ENCODE data around the gene SERTAD2.

Gene SERTAD2

DNA sequence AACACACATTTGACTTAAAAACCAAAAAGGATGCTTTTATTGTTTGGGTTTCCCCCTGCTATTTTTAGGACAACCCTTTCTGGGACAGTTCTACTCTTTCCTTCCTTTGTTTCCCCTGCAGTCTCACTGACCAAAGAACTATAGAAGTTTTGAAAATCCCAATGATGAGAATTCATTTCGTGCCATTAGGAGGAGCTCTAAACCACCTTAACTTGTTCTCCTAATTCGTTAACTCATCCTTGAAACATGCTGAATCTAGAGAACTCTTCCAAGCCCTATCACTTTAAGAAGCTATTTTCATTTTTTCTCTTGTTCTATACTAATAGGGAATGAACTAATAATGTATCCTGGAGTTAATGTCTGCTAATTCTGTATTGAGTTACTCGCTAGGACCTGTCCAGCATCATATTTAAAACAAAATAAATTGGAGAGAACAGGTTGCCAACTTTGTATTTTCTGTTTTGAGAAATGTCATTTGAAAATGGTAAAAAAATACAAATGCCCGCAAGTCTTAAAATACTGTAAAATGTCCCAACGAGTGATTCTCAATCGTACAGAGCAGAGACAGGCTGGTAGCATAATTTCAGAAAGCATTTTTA, 66.7 kb downstream of the SERTAD2 start:
- peaks cover 14% of the 10 kb centered on the region; the same call in 1 of the 2 replicates for H4K20me1 ChIP-seq (ENCODE audit: insufficient read depth, low read length)
- no peaks in the 10 kb centered on the region for H3K9me3 ChIP-seq (ENCODE audit: insufficient read depth, low read length)
- no peak overlapping the region for H3K9ac ChIP-seq (ENCODE audit: low read length)
- peaks cover 33% of the 10 kb centered on the region for H3K36me3 ChIP-seq (replicated peaks; ENCODE audit: low read depth, low read length)
- H2AFZ ChIP-seq (ENCODE audit: low read depth, low read length): no peak overlapping the region
- TF ChIP-seq EZH2phosphoT487 (IDR thresholded peaks at IDR 0.05; ENCODE audit: low read depth) (no peak), CTCF (IDR thresholded peaks at IDR 0.05; ENCODE audit: low read depth, low read length) (peak; percentile 83)
- peak overlapping the region; percentile 34 for H3K4me2 ChIP-seq (ENCODE audit: low read length)
- peak overlapping the region; percentile 19; the same call in 1 of the 2 replicates for H3K27ac ChIP-seq (ENCODE audit: low read length)
- H3K79me2 ChIP-seq (ENCODE audit: low read length): 0 out of 2 replicates have a peak, but pooled peaks cover 4% of the 10 kb centered on the region
- H3K4me1 ChIP-seq (ENCODE audit: low read length): peaks cover 38% of the 10 kb centered on the region
- no peak overlapping the region for H3K4me3 ChIP-seq (ENCODE audit: low read length)
- H3K27me3 ChIP-seq (ENCODE audit: low read depth, low read length): no peaks in the 10 kb centered on the region

- H3K4me1 ChIP-seq (ENCODE audit: low read length): peaks cover 43% of the 10 kb centered on the region
- H3K36me3 ChIP-seq (replicated peaks; ENCODE audit: low read depth, low read length): peaks cover 30% of the 10 kb centered on the region
- H3K4me2 ChIP-seq (ENCODE audit: low read length): no peak overlapping the region
- peaks cover 14% of the 10 kb centered on the region; the same call in 1 of the 2 replicates for H4K20me1 ChIP-seq (ENCODE audit: insufficient read depth, low read length)
- H3K9me3 ChIP-seq (ENCODE audit: insufficient read depth, low read length): no peaks in the 10 kb centered on the region
- H3K27me3 ChIP-seq (ENCODE audit: low read depth, low read length): no peaks in the 10 kb centered on the region
- H3K27ac ChIP-seq (ENCODE audit: low read length): no peak overlapping the region
- no peak overlapping the region for H3K4me3 ChIP-seq (ENCODE audit: low read length)
- no peak overlapping the region for H3K9ac ChIP-seq (ENCODE audit: low read length)
- no peak overlapping the region for H2AFZ ChIP-seq (ENCODE audit: low read depth, low read length)
- no peak for TF ChIP-seq EZH2phosphoT487 (IDR thresholded peaks at IDR 0.05; ENCODE audit: low read depth)
- TF ChIP-seq CTCF (IDR thresholded peaks at IDR 0.05; ENCODE audit: low read depth, low read length): no peak
- 0 out of 2 replicates have a peak, but pooled peaks cover 4% of the 10 kb centered on the region for H3K79me2 ChIP-seq (ENCODE audit: low read length)
Observed at GRCh38 chr2:64586054-64586453, 67.7 kb downstream of the SERTAD2 start.

DNA sequence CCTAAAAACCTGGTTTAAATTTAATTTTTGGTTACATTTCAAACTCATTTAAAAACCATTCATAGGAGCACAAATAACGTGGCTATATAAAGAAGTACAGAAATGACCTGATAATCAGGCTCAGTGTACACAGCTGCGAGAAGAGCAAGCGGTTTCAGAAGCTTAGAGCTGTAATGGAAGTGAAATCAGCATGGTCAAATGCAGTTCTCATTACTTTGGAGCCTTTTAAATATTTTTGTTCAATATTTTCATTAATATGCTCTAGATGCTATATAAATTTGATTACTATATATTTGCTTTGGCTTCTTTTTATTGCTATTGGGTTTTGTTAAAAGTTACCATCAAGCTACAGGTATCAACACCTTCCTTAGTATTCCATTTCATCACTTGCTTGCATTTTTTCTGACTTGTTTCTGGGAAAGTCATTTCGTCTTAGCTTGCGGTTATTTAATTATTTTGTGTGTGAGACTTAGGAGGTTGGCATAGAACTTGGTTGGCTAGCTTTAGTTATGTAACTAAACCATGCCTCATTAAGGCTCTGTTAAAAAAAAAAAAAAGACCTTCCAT, 70.9 kb downstream of the SERTAD2 start:
- Histone ChIP-seq H2AFZ (ENCODE audit: low read depth, low read length) (no peak overlapping the region), H3K27ac (ENCODE audit: low read length) (peak overlapping the region; percentile 86), H3K79me2 (ENCODE audit: low read length) (0 out of 2 replicates have a peak, but pooled peaks cover 4% of the 10 kb centered on the region), H3K9me3 (ENCODE audit: insufficient read depth, low read length) (no peaks in the 10 kb centered on the region), H3K36me3 (replicated peaks; ENCODE audit: low read depth, low read length) (peaks cover 30% of the 10 kb centered on the region), H4K20me1 (ENCODE audit: insufficient read depth, low read length) (peaks cover 11% of the 10 kb centered on the region; the same call in 1 of the 2 replicates), H3K27me3 (ENCODE audit: low read depth, low read length) (no peaks in the 10 kb centered on the region), H3K4me3 (ENCODE audit: low read length) (peak overlapping the region; percentile 54), H3K9ac (ENCODE audit: low read length) (0 out of 2 replicates have a peak overlapping the region, but pooled peaks have one; percentile 38), H3K4me1 (ENCODE audit: low read length) (peaks cover 40% of the 10 kb centered on the region), H3K4me2 (ENCODE audit: low read length) (peak overlapping the region; percentile 73)
- TF ChIP-seq EZH2phosphoT487 (IDR thresholded peaks at IDR 0.05; ENCODE audit: low read depth) (no peak), CTCF (IDR thresholded peaks at IDR 0.05; ENCODE audit: low read depth, low read length) (no peak)

- Histone ChIP-seq H3K27me3 (ENCODE audit: low read depth, low read length) (no peaks in the 10 kb centered on the region), H3K4me2 (ENCODE audit: low read length) (peak overlapping the region; percentile 73), H3K4me3 (ENCODE audit: low read length) (peak overlapping the region; percentile 54), H3K79me2 (ENCODE audit: low read length) (0 out of 2 replicates have a peak, but pooled peaks cover 4% of the 10 kb centered on the region), H2AFZ (ENCODE audit: low read depth, low read length) (no peak overlapping the region), H3K27ac (ENCODE audit: low read length) (peak overlapping the region; percentile 86), H4K20me1 (ENCODE audit: insufficient read depth, low read length) (0 out of 2 replicates have a peak, but pooled peaks cover 5% of the 10 kb centered on the region), H3K4me1 (ENCODE audit: low read length) (peaks cover 31% of the 10 kb centered on the region), H3K9me3 (ENCODE audit: insufficient read depth, low read length) (no peaks in the 10 kb centered on the region), H3K9ac (ENCODE audit: low read length) (no peak overlapping the region), H3K36me3 (replicated peaks; ENCODE audit: low read depth, low read length) (peaks cover 38% of the 10 kb centered on the region)
- TF ChIP-seq CTCF (IDR thresholded peaks at IDR 0.05; ENCODE audit: low read depth, low read length): no peak
- no peak for TF ChIP-seq EZH2phosphoT487 (IDR thresholded peaks at IDR 0.05; ENCODE audit: low read depth)
Observed at GRCh38 chr2:64581777-64582539, 71.8 kb downstream of the SERTAD2 start.

Measured in OCI-LY3 (cell line).